ENCODE data around the gene CTRL.

GRCh38 chr16:67976205-67976604 lies 44.5 kb upstream of the CTRL start:
- TF ChIP-seq POLR2AphosphoS5 (IDR thresholded peaks at IDR 0.05) (no peak), CTCF (IDR thresholded peaks at IDR 0.05) (no peak)

Measured in prostate gland (tissue), 2 donors.